Upper lobe of left lung (tissue), 4 donors: ENCODE measurements around the gene MAST4.

ENCODE experiments used
- POLR2AphosphoS5 ChIP-seq, 2 donors: sonication (generic); formaldehyde crosslinking; IDR thresholded peaks; one replicate each; pipeline ENCODE4 v1.5.1; 2017; ENCODE audit warnings: antibody characterized with exemption in 2 of 2
- TF ChIP-seq, protein P1 (sequence below), 6 experiments: fragments of 450-650 bp in 4 of 6; fragments of 200-600 bp in 2 of 6; sonication (generic) in 2 of 6; IDR thresholded peaks; one replicate each; pipeline ENCODE4 v1.5.1; 2016 to 2019; ENCODE audit warnings: antibody characterized with exemption in 6 of 6

DNA sequence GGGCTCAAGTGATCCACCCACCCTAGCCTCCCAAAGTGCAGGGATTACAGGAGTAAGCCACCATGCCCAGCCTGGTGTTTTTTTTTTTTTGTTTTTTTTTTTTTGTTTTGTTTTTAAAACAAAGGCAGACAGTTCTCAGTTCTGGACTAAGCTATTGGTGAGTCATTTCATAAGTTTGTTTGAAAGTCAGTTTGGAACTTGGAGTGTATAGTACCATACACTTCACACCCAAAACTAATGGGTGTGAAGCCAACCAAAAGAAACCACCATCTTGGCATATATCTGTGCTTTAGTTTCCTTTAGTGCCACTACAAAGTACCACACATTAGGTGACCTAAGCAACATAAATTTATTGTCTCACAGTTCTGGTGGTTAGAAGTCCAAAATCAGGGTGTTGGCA is 13.4 kb downstream of the MAST4 start:
- TF ChIP-seq, protein P1, sequence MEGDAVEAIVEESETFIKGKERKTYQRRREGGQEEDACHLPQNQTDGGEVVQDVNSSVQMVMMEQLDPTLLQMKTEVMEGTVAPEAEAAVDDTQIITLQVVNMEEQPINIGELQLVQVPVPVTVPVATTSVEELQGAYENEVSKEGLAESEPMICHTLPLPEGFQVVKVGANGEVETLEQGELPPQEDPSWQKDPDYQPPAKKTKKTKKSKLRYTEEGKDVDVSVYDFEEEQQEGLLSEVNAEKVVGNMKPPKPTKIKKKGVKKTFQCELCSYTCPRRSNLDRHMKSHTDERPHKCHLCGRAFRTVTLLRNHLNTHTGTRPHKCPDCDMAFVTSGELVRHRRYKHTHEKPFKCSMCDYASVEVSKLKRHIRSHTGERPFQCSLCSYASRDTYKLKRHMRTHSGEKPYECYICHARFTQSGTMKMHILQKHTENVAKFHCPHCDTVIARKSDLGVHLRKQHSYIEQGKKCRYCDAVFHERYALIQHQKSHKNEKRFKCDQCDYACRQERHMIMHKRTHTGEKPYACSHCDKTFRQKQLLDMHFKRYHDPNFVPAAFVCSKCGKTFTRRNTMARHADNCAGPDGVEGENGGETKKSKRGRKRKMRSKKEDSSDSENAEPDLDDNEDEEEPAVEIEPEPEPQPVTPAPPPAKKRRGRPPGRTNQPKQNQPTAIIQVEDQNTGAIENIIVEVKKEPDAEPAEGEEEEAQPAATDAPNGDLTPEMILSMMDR (IDR thresholded peaks at IDR 0.05): no peak
- TF ChIP-seq POLR2AphosphoS5 (IDR thresholded peaks at IDR 0.05): no peak
